Epithelial cell of proximal tubule (primary cell): ENCODE data around the gene DTD1. TPM values are rescaled to one million over a fixed set of nuclear protein-coding genes. Genes with fewer than 3 reads are reported as not detected.

Experiments used
- DNase-seq: peaks from one replicate; pipeline ENCODE4 v3.0.0-alpha.2; 2011; ENCODE audit warnings: low read depth
- H3K4me3 ChIP-seq: 2 replicates; pipeline ENCODE4 v1.5.1; 2011; ENCODE audit warnings: low read depth, mild to moderate bottlenecking, low read length
- CTCF ChIP-seq: conservative IDR thresholded peaks from 2 replicates; pipeline ENCODE4 v1.5.1; 2012; ENCODE audit warnings: low read depth, mild to moderate bottlenecking, low read length
- total RNA-seq: library from RNA; depleted of rRNA; stranded (reverse); fragments of >200 nt; gene quantifications from 2 replicates; pipeline ENCODE4 v1.2.3, GENCODE V29; 2015

DTD1 gene
- total RNA-seq, 1 donor from 2014 or later: 90.3 TPM

- TF ChIP-seq CTCF: no peak
- H3K4me3 ChIP-seq: peak overlapping the region; percentile 76
- no peak for DNase-seq
Measured at GRCh38 chr20:18794428-18794787, 206.6 kb downstream of the DTD1 start.

- TF ChIP-seq CTCF: no peak
- no peak overlapping the region for H3K4me3 ChIP-seq
- no peak for DNase-seq
Measured at GRCh38 chr20:18795366-18795765, 207.5 kb downstream of the DTD1 start.

GRCh38 chr20:18796282-18796833 is 208.5 kb downstream of the DTD1 start:
- H3K4me3 ChIP-seq: no peak overlapping the region
- no peak for DNase-seq
- TF ChIP-seq CTCF: no peak

GRCh38 chr20:18801516-18801915 is 213.7 kb downstream of the DTD1 start:
- TF ChIP-seq CTCF: no peak
- no peak overlapping the region for H3K4me3 ChIP-seq
- no peak for DNase-seq

GRCh38 chr20:18802012-18802634 is 214.3 kb downstream of the DTD1 start:
- no peak overlapping the region for H3K4me3 ChIP-seq
- DNase-seq: no peak
- no peak for TF ChIP-seq CTCF

GRCh38 chr20:18805881-18806280 is 218.0 kb downstream of the DTD1 start:
- DNase-seq: no peak
- no peak overlapping the region for H3K4me3 ChIP-seq
- TF ChIP-seq CTCF: no peak

- no peak for TF ChIP-seq CTCF
- DNase-seq: no peak
- H3K4me3 ChIP-seq: no peak overlapping the region
Measured at GRCh38 chr20:18808712-18809111, 220.9 kb downstream of the DTD1 start.
